ENCODE results near the gene HSPA8. TPM values are rescaled to one million over a fixed set of nuclear protein-coding genes. Genes with fewer than 3 reads are reported as not detected.

Gene HSPA8
- total RNA-seq, 4 donors from 2014 or later: 425 to 660 (median 550) TPM

DNA sequence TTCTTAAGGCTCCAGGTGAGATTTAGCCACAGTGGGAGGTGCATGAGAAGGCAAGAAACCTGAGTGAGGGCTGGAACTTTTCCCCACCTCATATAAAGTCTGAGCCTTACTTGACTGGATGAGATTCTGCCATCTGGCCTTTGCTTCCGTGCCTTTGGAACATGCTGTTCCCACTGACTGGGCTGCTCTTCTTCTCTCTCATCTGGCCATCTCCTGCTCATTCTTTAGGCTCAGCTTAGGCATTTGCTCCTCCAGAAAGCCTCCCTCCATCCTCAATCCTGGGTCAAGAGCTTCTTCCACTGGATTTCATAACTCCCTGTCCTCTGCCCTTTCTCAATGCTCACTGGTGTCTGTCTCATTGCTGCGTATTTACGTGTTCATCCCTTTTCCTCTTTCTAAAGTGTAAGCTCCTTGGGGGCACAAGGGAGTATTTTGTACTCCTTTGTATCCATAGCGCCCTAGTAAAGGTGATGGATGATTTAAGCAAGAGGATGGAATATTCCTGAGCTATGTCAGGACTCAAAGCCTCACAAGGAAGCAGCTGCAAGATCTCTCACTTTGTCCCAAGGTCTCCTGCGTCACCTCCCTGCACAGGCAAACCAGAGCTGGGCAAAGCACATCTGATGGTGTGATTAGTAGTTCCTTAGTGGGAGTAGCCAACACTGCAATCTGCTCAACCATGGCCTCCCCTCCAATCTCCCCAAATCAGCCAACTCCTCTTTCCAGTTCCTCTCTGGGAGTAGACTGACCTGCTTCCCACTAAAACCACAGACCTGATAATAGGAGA is 15.3 kb downstream of the HSPA8 start:
- no peaks in the 10 kb centered on the region for H3K27me3 ChIP-seq
- H3K9me3 ChIP-seq: no peaks in the 10 kb centered on the region
- DNase-seq (ENCODE audit: low spot score in 2 of 2): no peak
- no peaks in the 10 kb centered on the region for H3K36me3 ChIP-seq
- TF ChIP-seq POLR2A (IDR thresholded peaks at IDR 0.05) (no peak), EP300 (IDR thresholded peaks at IDR 0.05) (no peak), CTCF (IDR thresholded peaks at IDR 0.05) (no peak)
- H3K27ac ChIP-seq: no peak overlapping the region
- WGBS, 2 donors: 81 to 88% methylated on average over 5 of the region's 5 CpGs
- no peaks in the 10 kb centered on the region for H3K4me1 ChIP-seq
- no peak overlapping the region for H3K4me3 ChIP-seq

DNA sequence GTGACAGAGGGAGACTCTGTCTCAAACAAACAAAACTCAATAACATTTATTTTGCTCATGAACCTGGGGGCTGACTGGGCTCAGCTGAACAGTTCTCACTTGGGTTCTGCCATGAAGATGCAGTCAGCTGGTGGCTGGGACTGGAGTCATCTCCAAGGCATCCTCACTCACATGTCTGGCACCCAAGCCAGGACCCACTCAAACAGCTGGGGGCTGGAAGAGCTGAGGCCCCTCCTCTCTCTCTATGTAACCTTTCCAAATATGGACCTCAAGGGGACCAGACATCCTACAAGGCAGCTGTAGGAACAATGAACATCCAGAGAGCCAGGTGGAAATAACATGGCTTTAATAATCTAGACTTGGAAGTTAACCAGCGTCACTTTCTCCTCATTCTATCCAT is 16.8 kb downstream of the HSPA8 start:
- TF ChIP-seq POLR2A (IDR thresholded peaks at IDR 0.05) (no peak), EP300 (IDR thresholded peaks at IDR 0.05) (no peak), CTCF (IDR thresholded peaks at IDR 0.05) (no peak)
- WGBS, 2 donors: 94 to 100% methylated on average over 1 of the region's 1 CpG

DNA sequence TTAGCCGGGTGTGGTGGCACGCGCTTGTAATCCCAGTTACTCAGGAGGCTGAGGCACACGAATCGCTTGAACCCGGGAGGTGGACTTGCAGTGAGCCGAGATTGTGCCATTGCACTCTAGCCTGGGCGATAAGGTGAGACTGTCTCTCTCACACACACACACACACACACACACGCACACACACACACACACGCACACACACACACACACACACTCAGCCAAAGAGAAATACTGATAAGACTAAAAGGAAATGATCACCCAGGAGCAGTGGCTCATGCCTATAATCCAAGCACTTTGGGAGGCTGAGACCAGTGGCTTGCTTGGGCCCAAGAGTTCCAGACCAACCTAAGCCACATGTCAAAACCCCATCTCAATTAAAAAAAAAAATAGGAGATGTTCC is 20.8 kb downstream of the HSPA8 start:
- TF ChIP-seq EP300 (IDR thresholded peaks at IDR 0.05): no peak
- TF ChIP-seq CTCF (IDR thresholded peaks at IDR 0.05): no peak
- TF ChIP-seq POLR2A (IDR thresholded peaks at IDR 0.05): no peak
- H3K9me3 ChIP-seq: no peaks in the 10 kb centered on the region
- no peak overlapping the region for H3K4me3 ChIP-seq
- WGBS, 2 donors: 86 to 95% methylated on average over 10 of the region's 10 CpGs
- H3K27me3 ChIP-seq: no peaks in the 10 kb centered on the region
- no peak overlapping the region for H3K27ac ChIP-seq
- H3K36me3 ChIP-seq: no peaks in the 10 kb centered on the region
- H3K4me1 ChIP-seq: no peaks in the 10 kb centered on the region
- no peak for DNase-seq (ENCODE audit: low spot score in 2 of 2)

More for the DNA sequence above, 16.8 kb downstream of the HSPA8 start:
- H3K27ac ChIP-seq: no peak overlapping the region
- no peaks in the 10 kb centered on the region for H3K36me3 ChIP-seq
- DNase-seq (ENCODE audit: low spot score in 2 of 2): no peak
- H3K4me1 ChIP-seq: no peaks in the 10 kb centered on the region
- no peaks in the 10 kb centered on the region for H3K9me3 ChIP-seq
- no peaks in the 10 kb centered on the region for H3K27me3 ChIP-seq
- no peak overlapping the region for H3K4me3 ChIP-seq

DNA sequence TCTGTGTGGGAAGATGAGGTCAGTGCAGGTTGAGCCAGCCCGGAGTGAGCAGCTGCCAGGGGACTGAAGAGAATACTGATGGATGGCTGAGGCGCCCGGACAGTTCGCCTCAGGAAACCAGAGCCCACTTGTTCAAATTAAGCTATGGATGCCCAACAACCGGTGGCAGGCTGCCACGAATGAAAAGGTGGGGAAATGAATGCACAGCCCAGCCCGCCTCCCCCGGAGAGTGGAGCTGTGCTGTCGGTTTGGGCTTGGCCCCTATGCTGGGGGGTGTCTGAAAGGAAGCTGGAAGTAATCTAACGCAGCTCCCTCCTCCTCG is 21.9 kb downstream of the HSPA8 start:
- H3K9me3 ChIP-seq: no peaks in the 10 kb centered on the region
- no peaks in the 10 kb centered on the region for H3K36me3 ChIP-seq
- H3K4me1 ChIP-seq: no peaks in the 10 kb centered on the region
- 45 to 55% methylated on average over 11 of the region's 11 CpGs for WGBS, 2 donors
- H3K4me3 ChIP-seq: no peak overlapping the region
- DNase-seq (ENCODE audit: low spot score in 2 of 2): no peak
- no peaks in the 10 kb centered on the region for H3K27me3 ChIP-seq
- no peak overlapping the region for H3K27ac ChIP-seq
- TF ChIP-seq EP300 (IDR thresholded peaks at IDR 0.05): no peak
- TF ChIP-seq CTCF (IDR thresholded peaks at IDR 0.05): no peak
- no peak for TF ChIP-seq POLR2A (IDR thresholded peaks at IDR 0.05)

GRCh38 chr11:123035831-123036230 is 26.1 kb downstream of the HSPA8 start:
- Histone ChIP-seq H3K9me3 (no peaks in the 10 kb centered on the region), H3K4me1 (no peaks in the 10 kb centered on the region), H3K4me3 (no peak overlapping the region), H3K27me3 (no peaks in the 10 kb centered on the region), H3K27ac (no peak overlapping the region), H3K36me3 (no peaks in the 10 kb centered on the region)
- TF ChIP-seq CTCF (IDR thresholded peaks at IDR 0.05): no peak
- no peak for TF ChIP-seq EP300 (IDR thresholded peaks at IDR 0.05)
- TF ChIP-seq POLR2A (IDR thresholded peaks at IDR 0.05): no peak
- WGBS, 2 donors: 92 to 93% methylated on average over 10 of the region's 10 CpGs
- no peak for DNase-seq (ENCODE audit: low spot score in 2 of 2)

All from tibial nerve (tissue), 4 donors.